ENCODE data around the gene ULK1. TPM values are rescaled to one million over a fixed set of nuclear protein-coding genes. Genes with fewer than 3 reads are reported as not detected.
"Not testable (repeated sequence)": the region's sequence is repeated elsewhere in the genome, so short reads cannot be mapped to it uniquely, and the experiment has no call there.

Gene ULK1
- total RNA-seq, 1 donor = 39.9 TPM

GRCh38 chr12:131960590-131961325, 66.3 kb downstream of the ULK1 start:
- DNase-seq (ENCODE audit: low read depth in 2 of 3, low spot score in 2 of 3) = not testable (repeated sequence)

GRCh38 chr12:131961328-131961727, 66.9 kb downstream of the ULK1 start:
- DNase-seq (ENCODE audit: low read depth in 2 of 3, low spot score in 2 of 3) = not testable (repeated sequence)

DNA sequence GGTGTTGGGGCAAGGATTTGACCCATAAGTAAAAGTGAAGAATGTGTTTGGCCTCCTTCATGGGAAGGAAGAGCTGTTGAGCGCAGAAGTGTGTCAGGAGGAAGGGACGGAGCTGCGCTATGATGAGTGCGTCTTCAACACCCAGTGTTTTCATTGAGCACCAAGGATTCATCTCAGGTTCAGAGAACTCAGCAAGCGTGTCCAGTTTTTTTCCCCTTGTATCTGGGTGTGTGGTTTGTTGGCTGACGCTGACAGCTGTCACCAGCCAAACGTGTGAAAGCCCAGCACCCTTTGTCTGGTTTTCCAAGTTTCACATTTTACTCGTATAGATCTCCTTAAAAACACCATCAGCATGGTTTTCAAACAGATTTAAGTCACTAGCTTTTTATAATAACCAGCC, 67.6 kb downstream of the ULK1 start:
- DNase-seq (ENCODE audit: low read depth in 2 of 3, low spot score in 2 of 3) = no peak

- DNase-seq (ENCODE audit: low read depth in 2 of 3, low spot score in 2 of 3) = no peak
These were observed 69.0 kb downstream of the ULK1 start for GRCh38 chr12:131963381-131963780.

DNA sequence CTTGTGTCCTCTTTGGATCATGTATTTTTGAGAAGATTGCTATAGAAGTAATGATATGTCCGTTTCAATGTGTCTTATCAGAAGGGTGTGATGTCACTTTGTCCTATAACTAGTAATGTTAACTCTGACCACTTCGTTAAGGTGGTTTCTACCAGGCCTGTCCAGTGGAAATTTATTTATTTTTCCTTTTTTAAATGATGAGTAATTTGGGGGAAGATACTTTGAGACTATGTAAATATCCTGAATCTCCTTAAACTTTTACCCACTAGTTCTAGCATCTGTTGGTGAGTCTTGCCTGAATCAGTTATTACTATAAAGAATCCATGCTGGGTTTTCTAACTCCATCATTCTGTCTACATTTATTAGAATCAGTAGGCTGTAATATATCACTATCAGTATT, 70.7 kb downstream of the ULK1 start:
- no peak for DNase-seq (ENCODE audit: low read depth in 2 of 3, low spot score in 2 of 3)

DNA sequence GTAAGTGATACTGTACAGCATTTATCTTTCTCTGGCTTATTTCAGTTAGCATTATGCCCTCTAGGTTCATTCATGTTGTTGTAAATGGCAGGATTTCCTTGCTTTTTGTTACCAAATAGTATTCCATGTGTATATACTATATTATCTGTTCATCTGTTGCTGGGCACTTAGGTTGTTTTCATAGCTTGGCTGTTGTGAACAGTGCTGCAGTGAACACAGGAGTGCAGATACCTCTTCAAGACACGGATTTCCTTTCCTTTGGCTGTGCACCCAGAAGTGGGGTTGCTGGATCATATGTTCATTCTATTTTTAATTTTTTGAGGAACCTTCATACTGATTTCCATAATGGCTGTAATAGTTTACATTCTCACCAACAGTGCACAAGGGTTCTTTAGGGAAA, 76.8 kb downstream of the ULK1 start:
- no peak for DNase-seq (ENCODE audit: low read depth in 2 of 3, low spot score in 2 of 3)

Small RNA genes lying within 50 kb of the gene (small RNA-seq; reads per million reads assigned to genes)
- gene AC131009.3 = not detected

Other genes starting within 250 kb of the ULK1 start
- gene SFSWAP, start 183.5 kb upstream of the ULK1 start, total RNA-seq = 81.1 TPM
- 3.8 TPM for gene MMP17, start 66.2 kb upstream of the ULK1 start, total RNA-seq
- 30.2 TPM for gene PUS1, start 34.7 kb downstream of the ULK1 start, total RNA-seq
- gene EP400, start 55.3 kb downstream of the ULK1 start, total RNA-seq = 19.9 TPM
- 15.3 TPM for gene DDX51, start 249.7 kb downstream of the ULK1 start, total RNA-seq
- 17.2 TPM for gene NOC4L, start 249.8 kb downstream of the ULK1 start, total RNA-seq